HG03139 (cell line): Measurements from ENCODE around the gene PRPF39.
A peak's percentile ranks its signal among the peaks of the same experiment; 100 is the strongest.
"Not testable (repeated sequence)": the region's sequence is repeated elsewhere in the genome, so short reads cannot be mapped to it uniquely, and the experiment has no call there.

Experiments used
- ATAC-seq: cut with Tn5 transposase; IDR thresholded peaks from one replicate; pipeline ENCODE4 v1.9.1; 2021; ENCODE audit not compliant: unreplicated experiment

The PRPF39 gene

DNA sequence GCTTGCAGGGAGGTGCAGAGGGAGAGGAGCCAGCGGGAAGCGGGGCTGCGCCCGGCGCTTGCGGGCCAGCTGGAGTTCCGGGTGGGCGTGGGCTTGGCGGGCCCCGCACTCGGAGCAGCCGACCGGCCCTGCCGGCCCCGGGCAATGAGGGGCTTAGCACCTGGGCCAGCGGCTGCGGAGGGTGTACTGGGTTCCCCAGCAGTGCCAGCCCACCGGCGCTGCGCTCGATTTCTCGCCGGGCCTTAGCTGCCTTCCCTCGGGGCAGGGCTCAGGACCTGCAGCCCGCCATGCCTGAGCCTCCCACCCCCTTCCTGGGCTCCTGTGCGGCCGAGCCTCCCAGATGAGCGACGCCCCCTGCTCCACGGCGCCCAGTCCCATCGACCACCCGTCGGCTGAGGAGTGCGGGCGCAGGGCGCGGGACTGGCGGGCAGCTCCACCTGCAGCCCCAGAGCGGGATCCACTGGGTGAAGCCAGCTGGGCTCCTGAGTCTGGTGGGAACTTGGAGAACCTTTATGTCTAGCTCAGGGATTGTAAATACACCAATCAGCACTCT, 3.4 kb upstream of the PRPF39 start:
- ATAC-seq: not testable (repeated sequence)

DNA sequence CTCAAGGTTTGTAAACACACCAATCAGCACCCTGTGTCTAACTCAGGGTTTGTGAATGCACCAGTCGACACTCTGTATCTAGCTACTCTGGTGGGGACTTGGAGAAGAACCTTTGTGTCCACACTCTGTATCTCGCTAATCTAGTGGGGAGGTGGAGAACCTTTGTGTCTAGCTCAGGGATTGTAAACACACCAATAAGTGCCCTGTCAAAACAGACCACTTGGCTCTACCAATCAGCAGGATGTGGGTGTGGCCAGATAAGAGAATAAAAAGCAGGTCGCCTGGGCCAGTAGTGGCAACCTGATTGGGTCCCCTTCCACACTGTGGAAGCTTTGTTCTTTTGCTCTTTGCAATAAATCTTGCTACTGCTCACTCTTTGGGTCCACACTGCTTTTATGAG, 2.8 kb upstream of the PRPF39 start:
- ATAC-seq: not testable (repeated sequence)

DNA sequence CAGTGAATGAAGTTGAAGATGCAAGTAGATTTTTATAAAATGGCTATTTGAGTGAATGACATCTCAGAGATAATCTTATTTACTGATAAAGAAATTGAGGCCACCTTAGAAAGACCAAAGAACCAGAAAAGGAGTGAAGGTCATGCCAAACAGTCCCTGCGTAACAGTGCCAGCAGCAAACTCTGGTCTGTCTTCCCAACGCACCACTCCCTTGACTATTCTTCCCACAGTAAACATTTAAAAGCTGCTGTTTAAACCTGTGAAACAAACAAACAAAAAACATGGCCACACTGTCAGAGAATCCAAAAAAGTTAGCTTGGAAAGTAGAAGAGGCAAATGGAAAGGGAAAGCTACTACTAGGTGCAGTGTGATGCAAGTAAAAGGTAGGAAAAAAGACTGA, 1.5 kb upstream of the PRPF39 start:
- no peak for ATAC-seq

DNA sequence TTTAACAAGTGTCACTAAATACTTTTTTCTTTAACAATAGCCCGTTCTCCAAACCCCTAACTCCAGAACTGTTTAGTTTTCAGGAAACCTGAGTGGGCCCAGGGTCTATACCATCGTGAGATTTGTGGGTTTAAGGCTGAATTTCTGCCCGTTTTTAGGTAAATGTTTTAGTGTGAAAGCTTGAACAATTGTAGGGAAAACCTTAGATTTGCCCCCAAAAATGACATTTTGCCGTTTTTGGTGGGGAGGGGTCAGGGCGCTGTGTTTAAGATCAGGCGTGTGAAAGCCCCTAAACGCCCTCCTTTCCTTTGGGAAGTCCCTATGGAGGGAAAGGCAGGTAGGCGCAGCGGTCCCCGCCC, 320 bp upstream of the PRPF39 start:
- no peak for ATAC-seq

DNA sequence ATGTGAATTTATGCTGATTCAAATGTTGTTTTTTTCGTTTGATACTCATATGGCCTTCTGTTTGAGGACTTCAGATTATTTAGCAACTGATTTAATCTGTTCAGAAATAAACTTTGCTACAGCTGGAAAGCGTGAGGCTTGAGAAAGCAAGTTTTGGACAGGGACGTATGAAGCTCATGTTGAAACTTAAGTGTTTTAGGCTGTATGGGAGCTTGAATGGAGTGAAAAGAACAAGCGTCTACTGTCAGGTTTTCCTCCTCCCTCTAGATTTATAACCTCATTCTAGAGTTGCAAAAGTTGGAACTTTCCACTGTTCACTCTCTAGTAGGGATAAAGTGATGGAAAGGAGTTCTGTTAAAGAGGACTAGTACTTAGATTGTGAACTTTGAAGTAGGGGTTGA, 1.0 kb downstream of the PRPF39 start:
- no peak for ATAC-seq

DNA sequence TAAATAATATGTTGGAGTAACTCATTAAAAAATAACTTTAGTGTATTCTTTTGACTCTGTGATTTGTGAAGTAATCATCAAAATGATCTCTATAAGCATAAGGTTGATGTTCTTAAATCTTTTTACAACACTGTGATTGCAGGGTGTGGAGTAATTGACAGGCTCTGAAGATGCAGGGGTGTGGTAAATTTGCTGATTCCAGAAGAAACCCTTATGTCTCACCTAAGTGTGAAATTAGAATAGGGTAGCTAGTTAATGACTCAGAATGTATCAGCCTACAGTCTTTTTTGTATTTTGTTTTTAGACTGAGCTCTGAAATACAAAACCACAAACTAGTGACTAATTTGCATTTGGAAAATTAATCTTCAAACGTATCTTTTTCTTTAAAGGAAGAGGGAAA, 5.9 kb downstream of the PRPF39 start:
- ATAC-seq: no peak

DNA sequence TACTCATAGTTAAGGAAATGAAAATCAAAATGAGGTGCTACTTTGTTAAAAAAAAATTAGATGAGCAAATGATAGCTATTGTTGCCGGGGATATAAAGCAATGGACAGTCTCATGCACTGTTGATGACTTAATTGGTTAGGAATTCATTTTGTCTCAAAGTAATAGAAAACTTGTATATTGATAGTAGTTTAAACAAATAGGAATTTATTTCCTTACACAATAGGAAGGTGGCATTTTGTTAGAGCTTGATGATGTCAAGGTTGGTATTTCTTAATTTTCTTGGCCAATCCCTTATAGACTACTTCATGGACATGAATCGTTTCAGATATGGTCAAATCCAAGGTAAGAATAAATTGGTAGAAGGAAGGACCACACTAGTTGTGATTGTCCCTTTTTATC, 7.8 kb downstream of the PRPF39 start:
- ATAC-seq: no peak

DNA sequence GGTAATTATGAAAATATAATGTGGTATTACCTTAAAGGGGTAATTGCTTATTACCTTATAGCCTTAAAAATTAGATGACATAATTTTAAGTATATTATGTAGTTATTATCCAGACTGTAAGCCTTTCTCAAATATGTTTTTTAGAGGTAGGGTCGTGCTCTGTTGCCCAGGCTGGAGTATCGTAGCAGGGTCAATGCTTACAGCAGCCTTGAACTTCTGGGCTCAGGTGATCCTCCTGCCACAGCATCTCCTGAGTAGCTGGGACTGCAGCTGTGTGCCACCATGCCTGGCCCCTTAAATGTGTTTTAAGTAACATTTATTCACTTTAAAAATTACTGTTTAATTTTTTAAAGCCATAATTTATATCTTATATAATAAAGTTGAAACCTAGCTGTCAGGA, 10.4 kb downstream of the PRPF39 start:
- ATAC-seq: no peak

DNA sequence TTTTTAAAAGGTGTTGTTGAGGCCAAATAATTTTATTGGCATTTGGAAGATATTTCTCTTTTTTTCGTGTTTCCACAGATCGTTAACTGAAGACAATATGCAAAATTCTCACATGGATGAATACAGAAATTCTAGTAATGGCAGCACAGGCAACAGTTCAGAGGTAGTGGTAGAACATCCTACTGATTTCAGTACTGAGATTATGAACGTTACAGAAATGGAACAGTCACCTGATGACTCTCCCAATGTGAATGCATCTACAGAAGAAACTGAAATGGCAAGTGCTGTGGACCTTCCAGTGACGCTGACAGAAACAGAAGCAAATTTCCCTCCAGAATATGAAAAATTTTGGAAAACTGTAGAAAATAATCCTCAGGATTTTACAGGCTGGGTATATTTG, 11.2 kb downstream of the PRPF39 start:
- no peak for ATAC-seq

DNA sequence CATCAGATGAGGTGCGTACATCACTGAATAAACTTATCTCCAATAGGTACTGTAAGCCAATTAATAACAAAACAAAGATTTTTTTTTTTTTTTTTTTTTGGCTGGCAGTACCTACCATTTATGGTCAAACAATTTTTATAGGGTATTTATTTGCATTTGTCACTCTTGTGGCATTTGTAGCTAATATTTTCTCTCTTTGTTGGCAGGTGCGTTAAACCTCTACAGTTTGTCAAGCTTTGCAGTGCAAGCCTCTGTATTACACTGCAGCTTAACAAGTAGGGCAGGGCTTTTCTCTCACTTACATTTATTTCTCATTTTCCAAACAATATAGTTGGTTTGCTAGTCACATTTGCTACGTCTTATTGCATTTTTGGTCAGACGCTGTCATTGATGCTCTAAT, 12.3 kb downstream of the PRPF39 start:
- ATAC-seq: no peak

DNA sequence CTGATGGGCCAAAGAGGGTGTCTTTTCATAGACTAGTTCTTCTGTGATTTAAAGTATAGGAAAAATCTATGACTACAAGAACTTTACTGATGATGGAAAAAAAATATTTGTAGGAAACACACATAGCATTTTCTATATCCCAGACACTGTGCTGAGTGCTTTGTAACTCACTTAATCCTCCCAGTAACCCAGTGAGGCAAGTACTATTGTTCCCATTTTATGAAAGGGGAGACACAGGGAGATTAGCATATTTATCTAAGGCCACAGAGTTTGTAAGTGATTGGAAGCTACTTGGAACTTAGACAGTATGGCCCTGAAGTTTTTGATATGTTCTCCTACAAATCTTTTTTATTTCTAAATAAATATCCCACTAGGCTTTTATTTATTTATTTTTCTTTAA, 19.9 kb downstream of the PRPF39 start:
- ATAC-seq: no peak

DNA sequence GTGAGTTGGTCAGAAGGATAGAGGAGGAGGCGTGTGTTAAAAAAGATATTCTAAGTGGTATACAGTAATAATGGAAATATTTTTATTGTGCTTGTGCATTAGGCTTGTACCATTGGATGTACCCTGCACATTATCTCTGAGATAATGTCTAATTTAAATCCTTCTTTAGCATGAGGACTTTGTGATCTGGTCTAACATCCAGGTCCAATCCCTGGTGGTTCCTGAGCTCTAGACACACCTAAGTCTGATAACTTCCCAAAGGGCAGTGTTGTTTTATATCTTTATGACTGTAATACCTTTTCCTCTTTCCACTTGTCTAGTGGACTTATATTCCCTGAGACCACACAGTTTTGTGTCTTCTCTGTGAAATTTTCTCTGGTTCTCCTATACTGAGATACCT, 20.6 kb downstream of the PRPF39 start:
- no peak for ATAC-seq

DNA sequence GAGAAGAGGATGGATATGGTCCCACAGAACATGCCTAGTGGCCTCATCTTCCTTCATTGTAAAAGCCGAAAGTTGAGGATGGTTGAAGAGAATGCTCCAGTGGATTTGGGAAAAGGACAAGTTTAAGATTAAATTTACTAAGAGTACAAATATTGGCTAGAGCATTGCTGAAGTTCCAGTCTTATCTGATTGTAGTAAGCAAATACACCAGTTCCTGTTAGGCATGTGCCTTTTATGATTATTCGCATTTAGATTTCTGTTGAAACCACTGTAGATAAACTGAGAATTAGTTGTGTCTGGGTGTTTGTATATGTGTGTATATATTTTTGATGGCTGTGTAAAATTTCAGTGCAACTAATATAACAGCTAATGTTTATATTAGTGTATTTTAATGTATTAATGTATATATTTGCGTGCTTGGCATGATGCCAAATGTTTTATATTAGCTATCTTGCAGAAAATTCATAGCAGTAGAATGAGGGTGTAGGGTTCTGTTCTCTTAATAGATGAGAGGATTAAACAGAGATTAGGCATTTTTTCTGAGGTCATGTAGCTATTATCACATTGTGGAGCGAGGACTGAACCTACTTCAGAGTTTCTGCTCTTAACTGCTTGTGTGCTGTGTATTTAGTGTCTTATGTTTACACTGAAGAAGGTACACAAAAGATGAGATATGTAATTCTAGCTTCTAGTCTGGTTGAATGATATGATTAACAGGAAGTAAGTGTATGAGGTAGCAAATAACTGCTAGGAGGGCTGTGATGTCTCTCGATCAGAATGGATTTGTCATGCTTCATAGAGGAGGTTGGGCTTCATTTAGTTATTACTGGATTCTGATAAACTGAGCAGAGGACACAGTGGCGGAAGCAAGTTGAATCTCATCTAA, 29.2 kb downstream of the PRPF39 start:
- ATAC-seq: no peak

DNA sequence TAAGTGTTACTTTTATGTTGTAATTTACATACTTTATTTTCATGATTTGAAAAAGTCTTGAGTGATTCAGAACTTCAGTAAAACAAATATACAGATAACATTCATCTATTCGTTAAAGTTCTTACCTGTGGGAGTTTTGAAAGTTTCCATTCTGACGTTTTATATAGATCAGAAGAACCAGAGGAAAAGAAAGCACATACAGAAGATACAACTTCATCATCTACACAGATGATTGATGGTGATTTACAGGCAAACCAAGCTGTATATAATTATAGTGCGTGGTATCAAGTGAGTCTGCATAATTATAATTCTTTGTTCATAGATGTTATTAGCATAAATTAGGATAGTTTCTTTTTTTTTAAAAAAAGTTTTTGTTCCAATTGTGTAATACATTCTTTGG, 30.4 kb downstream of the PRPF39 start:
- no peak for ATAC-seq

DNA sequence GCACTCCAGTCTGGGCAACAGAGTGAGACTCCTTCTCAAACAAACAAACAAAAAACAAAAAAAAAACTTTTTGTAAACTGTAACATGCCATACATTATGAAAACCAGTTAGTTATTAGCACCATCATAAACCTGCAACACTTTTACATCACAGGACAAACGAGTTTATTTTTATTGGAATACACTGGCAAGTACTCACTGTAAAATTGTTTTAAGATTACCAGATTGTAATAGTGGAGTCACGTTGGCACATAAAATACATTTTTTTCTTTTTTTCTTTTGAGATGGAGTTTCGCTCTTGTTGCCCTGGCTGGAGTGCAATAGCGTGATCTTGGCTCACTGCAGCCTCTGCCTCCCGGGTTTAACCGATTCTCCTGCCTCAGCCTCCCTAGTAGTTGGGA, 34.7 kb downstream of the PRPF39 start:
- ATAC-seq: no peak

DNA sequence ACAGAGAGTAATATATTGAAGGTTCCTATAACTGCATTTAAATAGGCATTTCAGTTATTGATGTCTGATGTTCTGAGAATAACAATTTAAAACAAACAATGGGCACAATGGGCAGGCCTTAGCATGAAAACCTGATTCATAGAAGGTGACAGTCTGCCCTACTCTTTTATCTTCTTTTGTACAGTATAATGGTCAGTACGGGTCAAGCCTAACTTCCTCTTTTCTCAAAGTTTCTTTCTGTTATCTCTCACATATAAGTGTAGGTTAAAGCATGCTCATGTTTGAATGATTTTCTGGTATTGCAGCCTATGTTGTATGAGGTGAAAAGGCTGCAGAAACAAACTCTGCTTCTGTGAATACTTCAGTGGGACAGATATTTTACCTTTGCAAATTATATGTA, 36.2 kb downstream of the PRPF39 start:
- ATAC-seq: no peak

DNA sequence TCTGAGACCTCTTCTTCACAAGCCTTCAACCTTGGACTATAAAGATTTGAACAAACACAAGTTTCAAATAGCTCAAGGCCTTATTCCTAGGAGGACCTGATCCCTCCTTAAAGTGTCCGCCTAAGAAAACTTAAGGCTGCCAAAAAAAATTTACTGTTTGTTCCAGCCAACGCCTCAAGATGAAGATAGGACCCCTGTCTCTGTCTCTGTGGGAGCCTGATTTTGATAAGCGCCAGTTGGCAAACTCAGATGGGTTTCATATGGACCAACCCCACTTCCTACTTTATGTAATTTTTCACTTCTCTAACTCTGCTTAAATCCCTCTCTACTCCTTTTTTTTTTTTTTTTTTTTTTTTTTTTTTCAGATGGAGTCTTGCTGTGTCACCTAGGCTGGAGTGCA, 39.4 kb downstream of the PRPF39 start:
- ATAC-seq: no peak

DNA sequence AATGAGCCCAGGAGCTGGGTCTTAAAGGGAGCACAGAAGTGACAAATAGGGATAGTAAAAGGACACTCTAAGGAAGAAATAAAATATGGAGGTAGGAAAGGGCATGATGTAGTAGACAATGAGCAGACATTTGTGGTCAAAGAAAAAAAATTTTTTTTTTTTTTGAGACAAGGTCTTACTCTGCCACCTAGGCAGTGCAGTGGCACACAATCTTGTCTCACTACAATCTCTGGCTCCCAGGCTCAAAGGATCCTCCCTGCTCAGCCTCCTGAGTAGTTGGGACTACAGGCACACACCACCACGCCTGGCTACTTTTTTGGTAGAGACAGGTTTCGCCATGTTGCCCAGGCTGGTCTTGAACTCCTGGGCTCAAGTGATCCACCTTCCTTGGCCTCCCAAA, 41.8 kb downstream of the PRPF39 start:
- no peak for ATAC-seq

DNA sequence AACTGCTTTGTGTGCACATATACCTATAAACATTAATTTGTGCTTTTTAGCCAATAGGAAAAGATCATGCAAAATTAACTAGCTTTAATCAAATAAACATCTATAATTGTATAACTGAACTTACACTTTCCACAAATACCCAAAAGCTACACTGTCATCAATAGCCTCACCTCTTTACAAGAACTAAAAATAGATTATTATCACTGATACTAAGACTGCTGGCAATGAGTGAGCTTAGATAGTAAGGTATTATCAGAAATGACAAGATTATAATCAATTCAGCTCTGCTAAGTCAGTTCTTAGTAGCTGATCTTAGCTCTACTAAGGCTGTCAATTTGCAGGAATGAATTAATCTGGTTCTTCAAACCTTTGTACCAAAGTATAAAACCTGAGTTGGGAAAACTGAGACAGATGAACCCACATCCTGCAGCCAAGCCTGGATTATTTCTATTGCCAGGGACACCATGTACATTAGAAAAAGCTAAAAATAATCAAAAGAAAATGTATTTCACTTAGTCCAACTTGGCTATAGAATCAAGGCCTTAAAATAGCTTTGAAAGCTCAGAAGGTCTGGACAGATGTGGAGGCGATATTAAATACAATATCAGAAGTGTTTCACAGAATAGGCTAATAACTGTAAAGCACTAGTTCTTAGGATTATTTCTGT, 45.2 kb downstream of the PRPF39 start:
- no peak for ATAC-seq

DNA sequence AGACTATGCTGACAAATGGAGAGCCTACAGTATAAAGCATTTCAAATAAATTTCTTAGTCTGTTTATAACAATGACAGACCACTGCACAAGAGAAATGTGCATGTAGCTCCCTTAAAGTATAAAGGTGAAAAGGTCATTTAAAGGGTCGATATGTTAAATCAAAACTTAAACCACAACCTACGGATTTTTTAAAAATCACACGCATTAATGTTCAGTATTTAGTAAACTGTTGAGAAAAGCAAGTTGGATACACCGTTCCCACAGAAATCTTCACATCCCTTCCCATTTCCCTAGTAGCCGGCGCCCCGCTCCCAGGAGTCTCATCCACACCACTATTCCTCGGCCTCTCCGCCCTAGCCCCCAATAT, 49.8 kb downstream of the PRPF39 start:
- no peak for ATAC-seq

DNA sequence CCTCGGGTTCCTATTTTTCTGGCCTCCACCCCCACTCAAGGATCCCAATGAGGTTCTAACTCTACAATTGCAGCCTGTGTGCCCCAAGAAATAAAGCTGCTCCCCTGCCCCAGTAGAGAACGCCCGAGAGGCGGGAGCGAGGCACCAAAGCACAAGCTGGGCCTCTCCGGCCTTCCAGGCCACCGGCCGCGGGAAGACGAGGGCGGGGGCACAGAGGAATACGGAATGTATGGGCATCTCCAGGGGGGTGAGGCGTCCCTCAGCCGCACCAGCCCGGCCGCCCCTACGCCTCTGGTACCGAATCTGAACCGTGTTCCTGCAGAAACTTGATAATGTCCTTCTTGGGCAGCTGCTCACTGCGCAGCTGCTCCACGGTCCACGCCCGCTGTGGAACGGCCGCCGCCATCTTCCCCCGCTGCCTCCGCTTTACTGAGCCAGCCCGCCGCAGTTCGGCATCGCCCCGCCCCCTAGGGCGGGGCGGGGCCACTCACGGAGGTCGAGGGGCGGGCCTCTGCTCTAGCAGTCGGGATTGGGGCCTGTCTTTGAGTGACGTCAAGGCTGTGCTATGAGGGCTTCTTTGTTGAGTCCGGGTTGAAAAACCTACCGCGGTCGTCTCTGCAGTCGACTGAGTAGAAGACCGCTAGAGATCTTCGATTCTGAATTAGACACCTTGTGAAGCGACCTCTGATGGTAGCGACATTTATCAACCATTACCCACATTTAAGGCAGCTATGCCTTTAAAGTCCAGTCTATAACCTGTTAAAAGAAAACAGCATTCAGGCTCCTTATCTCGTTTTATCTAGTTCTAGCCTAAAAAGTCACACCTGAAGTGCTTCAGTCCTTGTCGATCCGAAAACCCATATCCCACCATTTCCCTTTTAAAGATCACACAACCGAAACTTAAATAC, 50.4 kb downstream of the PRPF39 start, which contains the start of gene FKBP3:
FKBP3 (minus strand) TSS at position 431 of the 908 bp plus-strand sequence; CDS start at position 406, 25 bp downstream.
- ATAC-seq: peak; percentile 89
